ENCODE data around the gene DFFB.

DNA sequence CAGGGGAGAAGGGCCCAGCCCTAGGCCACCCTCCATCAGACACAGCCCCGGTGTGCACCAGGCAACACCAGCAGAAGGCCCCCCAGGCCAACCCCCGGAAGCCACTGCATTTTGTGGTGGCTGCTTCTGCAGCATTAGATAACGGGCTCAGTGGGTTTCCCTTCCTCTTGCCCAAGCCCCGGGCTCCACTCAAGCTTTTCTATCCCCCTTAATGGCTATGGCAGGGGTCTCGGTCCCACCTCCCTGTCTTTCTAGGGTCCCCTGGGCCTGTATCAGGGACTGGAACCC, 23.9 kb downstream of the DFFB start:
- TF ChIP-seq, protein P1, sequence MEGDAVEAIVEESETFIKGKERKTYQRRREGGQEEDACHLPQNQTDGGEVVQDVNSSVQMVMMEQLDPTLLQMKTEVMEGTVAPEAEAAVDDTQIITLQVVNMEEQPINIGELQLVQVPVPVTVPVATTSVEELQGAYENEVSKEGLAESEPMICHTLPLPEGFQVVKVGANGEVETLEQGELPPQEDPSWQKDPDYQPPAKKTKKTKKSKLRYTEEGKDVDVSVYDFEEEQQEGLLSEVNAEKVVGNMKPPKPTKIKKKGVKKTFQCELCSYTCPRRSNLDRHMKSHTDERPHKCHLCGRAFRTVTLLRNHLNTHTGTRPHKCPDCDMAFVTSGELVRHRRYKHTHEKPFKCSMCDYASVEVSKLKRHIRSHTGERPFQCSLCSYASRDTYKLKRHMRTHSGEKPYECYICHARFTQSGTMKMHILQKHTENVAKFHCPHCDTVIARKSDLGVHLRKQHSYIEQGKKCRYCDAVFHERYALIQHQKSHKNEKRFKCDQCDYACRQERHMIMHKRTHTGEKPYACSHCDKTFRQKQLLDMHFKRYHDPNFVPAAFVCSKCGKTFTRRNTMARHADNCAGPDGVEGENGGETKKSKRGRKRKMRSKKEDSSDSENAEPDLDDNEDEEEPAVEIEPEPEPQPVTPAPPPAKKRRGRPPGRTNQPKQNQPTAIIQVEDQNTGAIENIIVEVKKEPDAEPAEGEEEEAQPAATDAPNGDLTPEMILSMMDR (IDR thresholded peaks at IDR 0.05; ENCODE audit: extremely low read depth in 1 of 2, insufficient read depth in 1 of 2, low read depth in 1 of 2, low read length in 2 of 2) = no peak
- no peak for TF ChIP-seq GATA2 (IDR thresholded peaks at IDR 0.05; ENCODE audit: insufficient read depth, insufficient read length, low read depth, low read length)
- TF ChIP-seq EZH2 (IDR thresholded peaks at IDR 0.05; ENCODE audit: borderline replicate concordance, low read depth, low read length, severe bottlenecking) = no peak
- no peak for TF ChIP-seq POLR2A (IDR thresholded peaks at IDR 0.05; ENCODE audit: low read depth, low read length)
- TF ChIP-seq MYC (IDR thresholded peaks at IDR 0.05; ENCODE audit: low read depth, low read length) = no peak
- no peak for TF ChIP-seq POLR2AphosphoS5 (IDR thresholded peaks at IDR 0.05; ENCODE audit: insufficient read depth, low read depth, low read length)
